ENCODE results near the gene CAMKK2. TPM values are rescaled to one million over a fixed set of nuclear protein-coding genes. Genes with fewer than 3 reads are reported as not detected.

The CAMKK2 gene
- total RNA-seq: 22.8 and 23.9 TPM in 2 replicates

DNA sequence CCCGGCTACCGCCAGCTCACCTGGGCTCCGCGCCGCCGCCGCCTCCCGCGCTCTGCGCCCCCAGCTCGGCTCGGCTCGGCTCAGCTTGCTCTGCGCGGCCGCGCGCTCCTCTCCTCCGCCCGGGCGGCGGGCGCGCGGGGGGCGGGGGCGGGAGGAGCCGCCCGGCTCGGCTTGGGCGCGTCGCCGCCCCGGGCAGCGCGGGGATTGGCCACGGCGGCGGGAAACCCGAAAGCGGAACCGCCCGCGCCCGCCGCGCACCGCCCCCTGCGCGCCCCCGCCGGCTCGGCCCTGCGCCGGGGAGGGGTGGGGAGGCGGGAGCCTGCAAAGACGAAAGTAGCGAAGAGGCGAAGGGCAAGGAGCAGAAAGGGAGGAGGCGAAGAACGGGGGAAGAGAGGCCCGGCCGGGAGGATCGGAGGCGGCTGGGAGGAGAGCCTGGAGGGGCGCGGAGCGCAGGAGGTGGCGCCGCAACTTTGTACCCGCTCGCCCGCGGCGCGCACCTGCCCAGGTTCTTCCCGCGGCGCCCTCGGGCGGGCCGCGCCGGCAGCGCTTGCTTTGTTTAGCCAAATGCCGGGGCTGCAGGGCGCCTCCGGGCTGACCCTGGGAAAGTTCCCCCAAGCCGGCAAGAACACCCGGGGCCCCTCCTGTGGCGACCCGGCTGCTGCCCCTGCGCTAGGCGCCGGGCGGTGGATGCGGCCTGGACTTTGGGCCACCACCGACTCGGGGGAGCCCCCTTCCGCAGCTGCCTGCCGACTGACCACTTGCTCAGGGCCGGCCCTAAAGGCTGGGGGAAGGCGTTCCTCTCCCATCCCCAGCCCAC is at the start of gene CAMKK2:
TSS of gene CAMKK2 (minus strand) at position 92 of the 817 bp plus-strand sequence. CDS start 22,183 bp downstream, outside the sequence.
- Histone ChIP-seq H3K4me3 (ENCODE audit: insufficient read depth, low read length) (peak within 1 kb of the TSS; percentile 92), H3K27ac (ENCODE audit: low read depth, low read length) (peak within 1 kb of the TSS; percentile 41), H3K27me3 (ENCODE audit: insufficient read depth, low read length) (no peaks in the 10 kb centered on the region)

GRCh38 chr12:121345151-121345815 is 48.8 kb upstream of the CAMKK2 start:
- H3K36me3 ChIP-seq (ENCODE audit: insufficient read depth, low read length): peaks cover 59% of the 10 kb centered on the region

More for the DNA sequence above, at the start of gene CAMKK2:
- Histone ChIP-seq H2AFZ (ENCODE audit: low read length) (peak within 1 kb of the TSS; percentile 99), H3K36me3 (ENCODE audit: insufficient read depth, low read length) (no peaks in the 10 kb centered on the region), H4K20me1 (ENCODE audit: insufficient read depth, low read length) (peaks cover 16% of the 10 kb centered on the region), H3K4me1 (ENCODE audit: insufficient read depth, low read length) (peaks cover 17% of the 10 kb centered on the region), H3K79me2 (ENCODE audit: insufficient read depth, low read length) (peaks cover 40% of the 10 kb centered on the region), H3K4me2 (ENCODE audit: insufficient read depth, low read length) (peak within 1 kb of the TSS; percentile 99), H3K9me3 (ENCODE audit: low read depth, low read length) (no peaks in the 10 kb centered on the region)
- TF ChIP-seq, protein P1, sequence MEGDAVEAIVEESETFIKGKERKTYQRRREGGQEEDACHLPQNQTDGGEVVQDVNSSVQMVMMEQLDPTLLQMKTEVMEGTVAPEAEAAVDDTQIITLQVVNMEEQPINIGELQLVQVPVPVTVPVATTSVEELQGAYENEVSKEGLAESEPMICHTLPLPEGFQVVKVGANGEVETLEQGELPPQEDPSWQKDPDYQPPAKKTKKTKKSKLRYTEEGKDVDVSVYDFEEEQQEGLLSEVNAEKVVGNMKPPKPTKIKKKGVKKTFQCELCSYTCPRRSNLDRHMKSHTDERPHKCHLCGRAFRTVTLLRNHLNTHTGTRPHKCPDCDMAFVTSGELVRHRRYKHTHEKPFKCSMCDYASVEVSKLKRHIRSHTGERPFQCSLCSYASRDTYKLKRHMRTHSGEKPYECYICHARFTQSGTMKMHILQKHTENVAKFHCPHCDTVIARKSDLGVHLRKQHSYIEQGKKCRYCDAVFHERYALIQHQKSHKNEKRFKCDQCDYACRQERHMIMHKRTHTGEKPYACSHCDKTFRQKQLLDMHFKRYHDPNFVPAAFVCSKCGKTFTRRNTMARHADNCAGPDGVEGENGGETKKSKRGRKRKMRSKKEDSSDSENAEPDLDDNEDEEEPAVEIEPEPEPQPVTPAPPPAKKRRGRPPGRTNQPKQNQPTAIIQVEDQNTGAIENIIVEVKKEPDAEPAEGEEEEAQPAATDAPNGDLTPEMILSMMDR (IDR thresholded peaks at IDR 0.05; ENCODE audit: extremely low read depth, low read depth, low read length): no peak
- peak; percentile 100 for DNase-seq (ENCODE audit: insufficient read length, low spot score, missing footprints)

DNA sequence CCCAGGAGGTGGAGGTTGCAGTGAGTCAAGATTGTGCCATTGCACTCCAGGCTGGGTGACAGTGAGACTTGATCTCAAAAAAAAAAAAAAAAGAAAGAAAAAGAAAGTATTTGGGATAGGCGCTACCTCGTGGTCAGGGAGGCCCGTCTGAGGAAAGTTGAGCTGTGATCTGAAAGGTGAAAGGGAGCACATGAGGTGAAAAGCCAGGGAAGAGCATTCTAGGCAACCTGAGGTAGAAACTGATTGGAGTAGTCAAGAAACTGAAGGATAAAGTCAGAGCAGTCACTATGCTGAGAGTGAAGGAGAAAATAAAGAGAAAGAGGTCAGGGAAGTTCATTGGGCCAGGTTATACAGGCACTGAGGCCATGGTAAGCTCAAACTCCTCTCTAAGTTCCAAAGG is 48.0 kb upstream of the CAMKK2 start:
- TF ChIP-seq, protein P1 (IDR thresholded peaks at IDR 0.05; ENCODE audit: extremely low read depth, low read depth, low read length): no peak
- Histone ChIP-seq H3K4me3 (ENCODE audit: insufficient read depth, low read length) (no peak overlapping the region), H3K27ac (ENCODE audit: low read depth, low read length) (no peak overlapping the region), H3K79me2 (ENCODE audit: insufficient read depth, low read length) (peaks cover 35% of the 10 kb centered on the region), H3K4me1 (ENCODE audit: insufficient read depth, low read length) (no peaks in the 10 kb centered on the region), H3K36me3 (ENCODE audit: insufficient read depth, low read length) (peaks cover 60% of the 10 kb centered on the region), H3K27me3 (ENCODE audit: insufficient read depth, low read length) (no peaks in the 10 kb centered on the region), H2AFZ (ENCODE audit: low read length) (no peak overlapping the region), H3K4me2 (ENCODE audit: insufficient read depth, low read length) (no peak overlapping the region), H4K20me1 (ENCODE audit: insufficient read depth, low read length) (no peaks in the 10 kb centered on the region), H3K9me3 (ENCODE audit: low read depth, low read length) (no peaks in the 10 kb centered on the region)
- no peak for DNase-seq (ENCODE audit: insufficient read length, low spot score, missing footprints)

More at GRCh38 chr12:121345151-121345815, 48.8 kb upstream of the CAMKK2 start:
- Histone ChIP-seq H3K4me2 (ENCODE audit: insufficient read depth, low read length) (no peak overlapping the region), H4K20me1 (ENCODE audit: insufficient read depth, low read length) (no peaks in the 10 kb centered on the region), H2AFZ (ENCODE audit: low read length) (no peak overlapping the region), H3K4me3 (ENCODE audit: insufficient read depth, low read length) (no peak overlapping the region), H3K27ac (ENCODE audit: low read depth, low read length) (no peak overlapping the region), H3K79me2 (ENCODE audit: insufficient read depth, low read length) (peaks cover 43% of the 10 kb centered on the region), H3K4me1 (ENCODE audit: insufficient read depth, low read length) (no peaks in the 10 kb centered on the region), H3K9me3 (ENCODE audit: low read depth, low read length) (no peaks in the 10 kb centered on the region), H3K27me3 (ENCODE audit: insufficient read depth, low read length) (no peaks in the 10 kb centered on the region)
- TF ChIP-seq, protein P1 (IDR thresholded peaks at IDR 0.05; ENCODE audit: extremely low read depth, low read depth, low read length): no peak
- DNase-seq (ENCODE audit: insufficient read length, low spot score, missing footprints): no peak

GRCh38 chr12:121337416-121337815 is 40.9 kb upstream of the CAMKK2 start:
- no peak for DNase-seq (ENCODE audit: insufficient read length, low spot score, missing footprints)
- H3K4me1 ChIP-seq (ENCODE audit: insufficient read depth, low read length): no peaks in the 10 kb centered on the region
- H3K4me3 ChIP-seq (ENCODE audit: insufficient read depth, low read length): no peak overlapping the region
- TF ChIP-seq, protein P1 (IDR thresholded peaks at IDR 0.05; ENCODE audit: extremely low read depth, low read depth, low read length): no peak
- H3K36me3 ChIP-seq (ENCODE audit: insufficient read depth, low read length): peaks cover 70% of the 10 kb centered on the region
- no peak overlapping the region for H3K4me2 ChIP-seq (ENCODE audit: insufficient read depth, low read length)
- H3K27me3 ChIP-seq (ENCODE audit: insufficient read depth, low read length): no peaks in the 10 kb centered on the region
- peaks cover 2% of the 10 kb centered on the region for H4K20me1 ChIP-seq (ENCODE audit: insufficient read depth, low read length)
- H3K79me2 ChIP-seq (ENCODE audit: insufficient read depth, low read length): no peaks in the 10 kb centered on the region
- H2AFZ ChIP-seq (ENCODE audit: low read length): no peak overlapping the region
- no peak overlapping the region for H3K27ac ChIP-seq (ENCODE audit: low read depth, low read length)
- H3K9me3 ChIP-seq (ENCODE audit: low read depth, low read length): no peaks in the 10 kb centered on the region
